Fibroblast of skin of abdomen (primary cell): ENCODE results near the gene REM1.

ENCODE experiments used
- DNase-seq: peaks from one replicate; pipeline ENCODE4 v3.0.0-alpha.2; 2013

REM1 gene

DNA sequence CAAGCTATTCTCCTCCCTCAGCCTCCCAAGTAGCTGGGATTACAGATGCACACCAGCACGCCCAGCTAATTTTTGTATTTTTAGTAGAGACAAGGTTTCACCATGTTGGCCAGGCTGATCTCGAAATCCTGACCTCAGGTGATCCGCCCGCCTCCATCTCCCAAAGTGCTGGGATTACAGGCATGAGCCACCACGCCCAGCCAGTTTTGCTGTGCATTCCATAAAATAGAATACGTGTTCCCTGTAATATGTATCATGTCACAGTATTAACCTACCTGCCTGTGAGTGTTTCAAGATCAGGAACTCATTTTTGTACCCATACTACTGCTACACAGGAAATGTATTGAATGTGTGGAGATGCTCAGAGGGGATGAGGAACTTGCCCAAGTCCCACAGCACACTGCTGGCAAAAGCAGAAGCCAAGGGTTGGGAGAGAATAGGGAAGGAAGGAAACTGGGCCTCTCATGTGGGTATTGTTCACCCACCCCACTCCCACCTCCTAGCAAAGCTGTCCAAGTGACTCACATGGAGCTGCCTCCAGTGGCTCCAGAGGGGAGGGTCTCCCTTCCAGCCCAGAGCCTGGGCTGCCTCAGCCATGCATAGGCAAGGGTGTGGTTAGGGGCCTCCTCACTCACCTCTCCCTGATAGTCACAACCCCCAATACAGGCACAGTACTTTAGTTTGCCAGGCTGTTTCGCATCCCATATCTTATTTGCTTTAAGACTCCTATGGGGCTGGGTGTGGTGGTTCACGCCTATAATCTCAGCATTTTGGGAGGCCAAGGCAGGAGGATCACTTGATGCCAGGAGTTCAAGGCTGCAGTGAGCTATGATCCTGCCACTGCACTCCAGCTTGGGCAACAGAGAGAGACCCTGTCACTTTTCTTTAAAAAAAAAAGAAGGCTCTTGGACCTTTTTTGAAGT, 48.5 kb downstream of the REM1 start:
- peak; percentile 58 for DNase-seq

DNA sequence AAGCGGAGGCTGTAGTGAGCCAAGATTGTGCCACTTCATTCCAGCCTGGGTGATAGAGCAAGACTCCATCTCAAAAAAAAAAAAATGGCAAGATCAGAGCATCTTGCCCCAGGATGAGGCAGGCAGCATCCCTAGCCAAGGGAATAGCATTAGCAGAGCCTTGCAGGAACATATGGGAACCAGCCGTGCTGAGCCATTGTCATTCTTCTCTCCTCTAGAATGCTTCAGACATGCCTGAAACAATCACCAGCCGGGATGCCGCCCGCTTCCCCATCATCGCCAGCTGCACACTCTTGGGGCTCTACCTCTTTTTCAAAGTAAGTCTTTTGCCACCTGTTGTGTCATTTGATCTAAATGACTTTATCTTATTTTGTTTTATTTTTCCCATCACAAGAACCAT, 52.2 kb downstream of the REM1 start:
- no peak for DNase-seq
